C4-2B (cell line): Measurements from ENCODE around the gene L1CAM.

Experiments used
- H3K27ac ChIP-seq: fragments of 450-650 bp; 2 replicates; pipeline ENCODE4 v1.5.1; 2017
- CTCF ChIP-seq: fragments of 450-650 bp; conservative IDR thresholded peaks from 2 replicates; pipeline ENCODE4 v1.5.1; 2017; ENCODE audit warnings: mild to moderate bottlenecking
- ZFX ChIP-seq: fragments of 450-650 bp; IDR thresholded peaks from 2 replicates; pipeline ENCODE4 v1.6.1; 2017

L1CAM gene

GRCh38 chrX:153931748-153932147, 45.8 kb upstream of the L1CAM start:
- H3K27ac ChIP-seq, result no peak overlapping the region
- TF ChIP-seq ZFX (no peak), CTCF (no peak)

- H3K27ac ChIP-seq, result no peak overlapping the region
- TF ChIP-seq CTCF (no peak), ZFX (no peak)
Observed at GRCh38 chrX:153931151-153931550, 45.2 kb upstream of the L1CAM start.

DNA sequence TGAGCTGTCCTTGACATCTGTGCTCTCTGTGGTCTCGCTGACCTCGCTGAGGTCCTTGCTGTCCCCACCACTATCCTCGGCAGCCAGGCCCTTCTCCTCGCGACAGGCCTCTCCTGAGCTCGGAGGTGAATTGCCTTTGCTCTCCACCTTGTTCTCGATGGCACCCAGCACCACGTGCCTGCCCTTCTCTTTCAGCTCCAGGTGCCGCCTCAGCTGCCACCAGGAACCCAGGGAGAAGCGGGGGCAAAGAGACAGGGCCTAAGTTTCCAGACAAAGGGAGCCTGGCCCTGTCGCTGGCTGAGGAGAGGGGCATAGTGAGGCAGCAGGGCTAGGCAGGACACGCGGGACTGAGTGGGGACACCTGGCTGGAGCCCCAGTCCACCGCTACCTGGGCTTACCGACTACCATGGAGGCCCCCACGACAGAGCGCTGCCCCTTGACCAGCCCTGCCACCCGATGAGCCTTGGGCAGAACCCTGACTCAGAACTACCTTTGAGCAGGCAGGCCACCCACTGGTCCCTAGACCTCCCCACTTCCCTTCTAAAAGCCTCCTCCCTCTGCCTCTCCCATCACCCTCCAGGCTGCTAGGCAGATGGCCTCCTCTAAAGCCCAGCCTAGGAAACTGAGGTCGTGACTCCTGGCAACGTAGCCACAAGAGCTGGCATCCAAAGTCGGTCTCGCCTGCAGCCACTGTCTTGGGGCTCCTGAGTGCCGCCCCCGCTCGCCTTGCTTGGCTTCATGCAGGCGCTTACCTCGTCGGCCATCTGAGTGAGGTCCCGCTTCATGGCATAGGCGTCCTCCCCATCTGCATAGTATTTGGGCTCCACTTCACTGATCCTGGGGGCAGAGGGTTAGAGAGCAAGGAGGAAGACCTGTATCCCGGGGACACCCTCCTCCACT, 44.3 kb upstream of the L1CAM start:
- TF ChIP-seq ZFX (no peak), CTCF (no peak)
- H3K27ac ChIP-seq, result peak overlapping the region; percentile 92

- H3K27ac ChIP-seq, result peak overlapping the region; percentile 92
- TF ChIP-seq CTCF (no peak), ZFX (no peak)
Observed at GRCh38 chrX:153929576-153929975, 43.6 kb upstream of the L1CAM start.

- TF ChIP-seq ZFX (no peak), CTCF (no peak)
- H3K27ac ChIP-seq, result peak overlapping the region; percentile 92
Observed at GRCh38 chrX:153928846-153929245, 42.9 kb upstream of the L1CAM start.

DNA sequence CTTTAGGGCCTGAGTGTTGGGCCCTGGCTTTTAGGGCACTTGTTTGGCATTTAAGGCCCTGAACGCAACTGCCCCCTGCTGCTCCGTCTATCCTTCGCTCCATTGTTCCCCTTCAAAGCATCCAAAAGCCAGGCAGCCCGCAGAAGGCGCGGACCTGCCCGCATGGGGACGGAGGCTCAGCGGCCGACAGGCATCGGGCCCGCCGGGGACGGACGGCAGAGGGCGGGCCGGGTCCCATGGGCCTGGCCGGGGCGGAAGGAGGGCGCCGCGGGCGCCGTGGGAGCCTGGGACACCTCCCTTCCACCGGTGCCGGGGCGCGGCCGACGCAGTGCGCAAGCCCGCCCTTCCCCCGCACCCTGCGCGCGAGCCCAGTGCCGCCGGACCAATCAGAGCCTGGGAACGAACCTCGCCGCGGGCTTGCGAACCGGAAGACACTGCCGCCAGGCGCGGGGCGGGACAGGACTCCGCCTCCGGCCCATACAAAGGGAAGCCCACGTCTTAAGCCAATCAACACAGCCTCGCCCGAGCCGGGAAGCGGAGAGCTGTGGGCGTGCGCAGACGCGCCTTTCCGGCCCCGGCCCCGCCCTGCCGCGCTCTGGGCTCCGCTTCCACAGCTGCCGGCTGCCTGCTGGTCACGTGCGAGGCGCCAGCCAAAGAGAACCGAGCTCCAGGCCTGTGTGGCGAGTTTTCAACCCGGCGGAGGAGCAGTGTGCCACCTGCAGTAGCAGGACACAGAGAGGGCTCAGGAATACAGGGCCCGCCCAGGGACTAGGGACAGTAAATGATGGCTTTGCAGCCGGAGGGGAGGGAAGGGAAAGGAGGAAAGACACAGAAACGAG, 42.2 kb upstream of the L1CAM start:
- H3K27ac ChIP-seq, result peak overlapping the region; percentile 92
- TF ChIP-seq ZFX, result peak; percentile 50
- peak; percentile 29 for TF ChIP-seq CTCF

GRCh38 chrX:153927672-153927921, 41.6 kb upstream of the L1CAM start:
- peak overlapping the region; percentile 92 for H3K27ac ChIP-seq
- TF ChIP-seq CTCF (no peak), ZFX (no peak)
